Measurements from ENCODE around the gene SLC12A1.

- TF ChIP-seq POLR2AphosphoS5 (IDR thresholded peaks at IDR 0.05; ENCODE audit: low read depth, low read length) (no peak), FOXP2 (optimal IDR thresholded peaks at IDR 0.05; ENCODE audit: borderline replicate concordance, extremely low read depth, extremely low read length, insufficient read depth) (no peak)
These were observed 112.0 kb downstream of the SLC12A1 start for GRCh38 chr15:48318131-48318530.

Measured in PFSK-1 (cell line).